H1 (cell line): ENCODE data around the gene CCDC38. TPM values are rescaled to one million over a fixed set of nuclear protein-coding genes. Genes with fewer than 3 reads are reported as not detected.

Experiments
- CTCF ChIA-PET: fragments of 300-600 bp; sonication (Branson Sonifier 250); formaldehyde crosslinking; loops from one replicate; lab custom pipeline; 2021; ENCODE audit not compliant: partially characterized antibody; lab: Charles Lee
- POLR2A ChIA-PET: fragments of 300-600 bp; sonication (Branson Sonifier 250); formaldehyde crosslinking; loops from one replicate; lab custom pipeline; 2021; ENCODE audit warnings: inconsistent platforms; ENCODE audit not compliant: partially characterized antibody; lab: Charles Lee
- DNase-seq, 2 experiments: peaks; one replicate each; pipeline versions ENCODE4 v3.0.0 to v3.0.0-alpha.2; 2010 to 2022; ENCODE audit warnings: low spot score in 2 of 2, low read depth in 1 of 2, mixed read lengths in 1 of 2
- FAIRE-seq: peaks from 2 replicates; lab custom pipeline; 2011; peaks lifted over from hg19 to GRCh38; lab: Jason Lieb, UNC
- H2AFZ ChIP-seq: 2 replicates; pipeline ENCODE4 v1.8.1; 2012; ENCODE audit warnings: low read length, inconsistent platforms
- H2AK5ac ChIP-seq: 2 replicates; pipeline ENCODE4 v1.6.1; 2013; ENCODE audit warnings: low read depth, low read length
- H2BK120ac ChIP-seq: replicated peaks from 2 replicates; pipeline ENCODE3; 2013; ENCODE audit warnings: low read depth, low read length, inconsistent platforms
- H2BK12ac ChIP-seq: 2 replicates; pipeline ENCODE4 v1.6.1; 2013; ENCODE audit warnings: low read depth, low read length
- H2BK15ac ChIP-seq: 2 replicates; pipeline ENCODE4 v1.6.1; 2013; ENCODE audit warnings: low read length
- H2BK20ac ChIP-seq: 2 replicates; pipeline ENCODE4 v1.6.1; 2013; ENCODE audit warnings: low read length
- H2BK5ac ChIP-seq: 2 replicates; pipeline ENCODE4 v1.6.1; 2013; ENCODE audit warnings: low read depth, low read length
- H3K14ac ChIP-seq: 2 replicates; pipeline ENCODE4 v1.6.1; 2013; ENCODE audit warnings: inconsistent platforms; ENCODE audit not compliant: insufficient read length
- H3K18ac ChIP-seq: 2 replicates; pipeline ENCODE4 v1.6.1; 2013; ENCODE audit warnings: low read length; ENCODE audit errors: extremely low read depth
- H3K23ac ChIP-seq: 2 replicates; pipeline ENCODE4 v1.6.1; 2013; ENCODE audit warnings: inconsistent platforms; ENCODE audit not compliant: insufficient read length
- H3K23me2 ChIP-seq: 2 replicates; pipeline ENCODE4 v1.6.1; 2013; ENCODE audit warnings: low read depth, low read length
- H3K27ac ChIP-seq: 2 replicates; pipeline ENCODE4 v1.6.1; 2011; ENCODE audit warnings: low read depth, low read length, inconsistent platforms
- H3K27me3 ChIP-seq, 4 experiments: replicated peaks in 1 of 4; 1 replicate in 1 of 4; 2 replicates in 3 of 4; pipeline versions ENCODE4 v1.6.1 to v1.8.1; 2011 to 2013; ENCODE audit warnings: low read length in 3 of 4, mild to moderate bottlenecking in 3 of 4, inconsistent platforms in 2 of 4, mixed read lengths in 2 of 4, moderate library complexity in 1 of 4; ENCODE audit not compliant: control insufficient read depth in 3 of 4, insufficient read depth in 3 of 4; ENCODE audit errors: extremely low read depth in 1 of 4
- H3K36me3 ChIP-seq, 4 experiments: 2 replicates each; pipeline versions ENCODE4 v1.6.1 to v1.8.1; 2011 to 2013; ENCODE audit warnings: mild to moderate bottlenecking in 4 of 4, low read length in 3 of 4, moderate library complexity in 2 of 4, control low read depth in 1 of 4, inconsistent platforms in 1 of 4; ENCODE audit not compliant: insufficient read depth in 4 of 4, control insufficient read depth in 2 of 4
- H3K4ac ChIP-seq: replicated peaks from 2 replicates; pipeline ENCODE3; 2013; ENCODE audit warnings: low read length, low read depth, mixed read lengths, inconsistent platforms; ENCODE audit not compliant: insufficient read length
- H3K4me1 ChIP-seq, 4 experiments: replicated peaks in 1 of 4; 1 replicate in 1 of 4; 2 replicates in 3 of 4; pipeline versions ENCODE4 v1.6.1 to v1.8.1; 2011 to 2013; ENCODE audit warnings: low read length in 3 of 4, inconsistent platforms in 2 of 4, mixed read lengths in 1 of 4; ENCODE audit not compliant: insufficient read depth in 4 of 4, control insufficient read depth in 3 of 4
- H3K4me2 ChIP-seq, 2 experiments: 2 replicates each; pipeline versions ENCODE4 v1.6.1 to v1.8.1; 2011 to 2013; ENCODE audit warnings: low read depth in 2 of 2, low read length in 2 of 2, control low read depth in 1 of 2, inconsistent platforms in 1 of 2, mild to moderate bottlenecking in 1 of 2; ENCODE audit not compliant: insufficient read depth in 1 of 2
- H3K4me3 ChIP-seq, 4 experiments: fragments of 200-600, 300-600 bp in 1 of 4; sonication (generic), shearing (Covaris generic), sonication (Bioruptor Twin) in 1 of 4; 2 replicates each; pipeline versions ENCODE4 v1.5.1 to v1.8.1; 2011 to 2016; ENCODE audit warnings: low read length in 4 of 4, low read depth in 3 of 4, control low read depth in 2 of 4, inconsistent platforms in 2 of 4, mild to moderate bottlenecking in 2 of 4, mixed read lengths in 1 of 4, moderate library complexity in 1 of 4; ENCODE audit not compliant: insufficient read depth in 2 of 4; ENCODE audit errors: extremely low read depth in 1 of 4
- H3K56ac ChIP-seq: replicated peaks from 2 replicates; pipeline ENCODE3; 2013; ENCODE audit warnings: low read depth, mild to moderate bottlenecking, mixed read lengths, low read length, inconsistent platforms; ENCODE audit not compliant: insufficient read length
- H3K79me1 ChIP-seq: 2 replicates; pipeline ENCODE4 v1.6.1; 2013; ENCODE audit warnings: low read depth, low read length, control low read depth
- H3K79me2 ChIP-seq, 2 experiments: 2 replicates each; pipeline versions ENCODE4 v1.6.1 to v1.8.1; 2012 to 2013; ENCODE audit warnings: low read length in 2 of 2, mild to moderate bottlenecking in 2 of 2, inconsistent platforms in 1 of 2; ENCODE audit not compliant: insufficient read depth in 2 of 2, control insufficient read depth in 1 of 2
- H3K9ac ChIP-seq, 4 experiments: replicated peaks in 1 of 4; 1 replicate in 1 of 4; 2 replicates in 3 of 4; pipeline versions ENCODE4 v1.6.1 to v1.8.1; 2011 to 2013; ENCODE audit warnings: low read depth in 3 of 4, low read length in 3 of 4, control low read depth in 2 of 4, mild to moderate bottlenecking in 2 of 4, moderate library complexity in 2 of 4, inconsistent platforms in 1 of 4; ENCODE audit errors: extremely low read depth in 1 of 4
- H3K9me3 ChIP-seq, 2 experiments: 2 replicates each; pipeline versions ENCODE4 v1.6.1 to v1.8.1; 2012 to 2013; ENCODE audit warnings: mild to moderate bottlenecking in 2 of 2, moderate library complexity in 2 of 2, control low read depth in 1 of 2, inconsistent platforms in 1 of 2, low read depth in 1 of 2, low read length in 1 of 2, mixed read lengths in 1 of 2; ENCODE audit not compliant: insufficient read depth in 2 of 2
- H4K20me1 ChIP-seq, 2 experiments: replicated peaks in 1 of 2; 2 replicates each; pipeline versions ENCODE3 to v1.8.1; 2011 to 2013; ENCODE audit warnings: inconsistent platforms in 2 of 2, low read length in 2 of 2, mild to moderate bottlenecking in 1 of 2; ENCODE audit not compliant: insufficient read depth in 2 of 2, control insufficient read depth in 1 of 2
- H4K5ac ChIP-seq: 2 replicates; pipeline ENCODE4 v1.6.1; 2013; ENCODE audit warnings: low read length, low read depth, mixed read lengths, inconsistent platforms; ENCODE audit not compliant: insufficient read length
- H4K8ac ChIP-seq: 2 replicates; pipeline ENCODE4 v1.8.0; 2013; ENCODE audit warnings: mild to moderate bottlenecking, moderate library complexity, low read length, inconsistent platforms; ENCODE audit not compliant: insufficient read depth; ENCODE audit errors: extremely low read depth
- H4K91ac ChIP-seq: replicated peaks from 2 replicates; pipeline ENCODE3; 2013; ENCODE audit warnings: low read length, mixed read lengths, inconsistent platforms; ENCODE audit not compliant: insufficient read length
- ASH2L ChIP-seq: fragments of 200-600, 300-600 bp; sonication (generic); IDR thresholded peaks from one replicate; pipeline ENCODE4 v1.7.1; 2017; ENCODE audit warnings: low read length
- BCL11A ChIP-seq, 2 experiments: IDR thresholded peaks; one replicate each; pipeline ENCODE4 v1.6.1; 2011; ENCODE audit warnings: low read depth in 2 of 2, low read length in 2 of 2, mild to moderate bottlenecking in 2 of 2
- CBX5 ChIP-seq: fragments of 300-800, 300-1000 bp; sonication (generic); IDR thresholded peaks from 2 replicates; pipeline ENCODE4 v1.7.1; 2016; ENCODE audit warnings: antibody characterized with exemption, low read length, low read depth
- FOSL1 ChIP-seq: IDR thresholded peaks from 2 replicates; pipeline ENCODE4 v1.6.1; 2011; ENCODE audit warnings: mild to moderate bottlenecking, low read depth, low read length, moderate library complexity; ENCODE audit not compliant: insufficient read depth
- POLR2AphosphoS5 ChIP-seq: IDR thresholded peaks from 2 replicates; pipeline ENCODE4 v1.6.1; 2011; ENCODE audit warnings: low read depth, low read length
- SP2 ChIP-seq: IDR thresholded peaks from 2 replicates; pipeline ENCODE4 v1.6.1; 2012; ENCODE audit warnings: mild to moderate bottlenecking, low read length, inconsistent platforms
- SUZ12 ChIP-seq: fragments of 200-600 bp; sonication (generic); IDR thresholded peaks from 2 replicates; pipeline ENCODE4 v1.6.1; 2012; ENCODE audit warnings: mild to moderate bottlenecking, inconsistent platforms, low read length, moderate library complexity, mixed read lengths
- TAF7 ChIP-seq: optimal IDR thresholded peaks from 2 replicates; pipeline ENCODE3; 2011; ENCODE audit warnings: low read depth, mild to moderate bottlenecking, inconsistent platforms, low read length, moderate library complexity, borderline replicate concordance
- WGBS, 2 experiments: shearing (Covaris generic) in 1 of 2; methylation state at CpG; one replicate each; pipeline versions ENCODE4 v1.1.6 to v1.1.7; 2013 to 2015; ENCODE audit warnings: low lambda C conversion rate in 2 of 2, mixed read lengths in 2 of 2, inconsistent platforms in 1 of 2, low coverage in 1 of 2, missing lambda C conversion rate in 1 of 2; ENCODE audit not compliant: insufficient replicate concordance in 2 of 2, insufficient coverage in 1 of 2, insufficient read length in 1 of 2; ENCODE audit errors: extremely low coverage in 1 of 2, missing lambda C conversion rate in 1 of 2; 5-methylcytosine and 5-hydroxymethylcytosine counted together
- polyA plus RNA-seq, 7 experiments: library from polyadenylated mRNA; depleted of rRNA in 3 of 7; stranded (reverse) in 5 of 7; unstranded in 2 of 7; fragments of >200 nt in 5 of 7; fragments of 200-250 nt in 2 of 7; gene quantifications; 1 replicate in 5 of 7; 2 replicates in 1 of 7; 4 replicates in 1 of 7; pipeline versions ENCODE4 v1.2.1 to v1.2.3, GENCODE V29; 2011 to 2013; ENCODE audit warnings: missing spikeins in 2 of 7, mixed read lengths in 2 of 7
- total RNA-seq: library from RNA; stranded (reverse); fragmentation: NEBNext Ultra II Directional; extraction: Animal tissue kit (Norgen Biotek cat#: 25700); gene quantifications from 2 replicates; pipeline ENCODE4 v1.2.1, GENCODE V29; 2021

Gene CCDC38
- total and polyA plus RNA-seq, 2 of the 8 experiments (the other 6 are each of a cell fraction or from before 2014, with no cell fraction given) = not detected

- ChIA-PET CTCF (no interaction called here), POLR2A (no interaction called here)
- no peak overlapping the region for H3K4me2 ChIP-seq
- H3K79me1 ChIP-seq = no peaks in the 10 kb centered on the region
- DNase-seq (no peak), FAIRE-seq (no peak)
- H3K79me2 ChIP-seq = no peaks in the 10 kb centered on the region
- no peak overlapping the region for H2AFZ ChIP-seq
- H3K4me1 ChIP-seq = peaks cover 0 to 8% (median 4%) of the 10 kb centered on the region in 4 experiments; a peak in 5 of 7 replicates
- H4K5ac ChIP-seq = no peak overlapping the region
- no peak overlapping the region for H2BK20ac ChIP-seq
- H4K20me1 ChIP-seq = no peaks in the 10 kb centered on the region
- H3K36me3 ChIP-seq = no peaks in the 10 kb centered on the region
- no peaks in the 10 kb centered on the region for H3K27me3 ChIP-seq
- H2AK5ac ChIP-seq = no peak overlapping the region
- H4K8ac ChIP-seq = no peak overlapping the region
- no peak overlapping the region for H3K27ac ChIP-seq
- TF ChIP-seq FOSL1 (no peak), ASH2L (no peak), BCL11A (IDR thresholded peaks at IDR 0.05; ENCODE audit: low read depth in 2 of 2, low read length in 2 of 2) (no peak), SUZ12 (no peak), POLR2AphosphoS5 (no peak), CBX5 (no peak), TAF7 (no peak), SP2 (no peak)
- no peak overlapping the region for H3K23ac ChIP-seq
- 96% methylated on average over 1 of the region's 1 CpG; no CpG with 5 or more reads in 1 of the 2 experiments for WGBS, 2 experiments
- no peak overlapping the region for H3K14ac ChIP-seq
- no peak overlapping the region for H3K4me3 ChIP-seq
- no peak overlapping the region for H4K91ac ChIP-seq
- H3K23me2 ChIP-seq = no peaks in the 10 kb centered on the region
- no peak overlapping the region for H3K56ac ChIP-seq
- H3K9ac ChIP-seq = no peak overlapping the region
- H3K18ac ChIP-seq = no peak overlapping the region
- no peak overlapping the region for H2BK120ac ChIP-seq
- no peak overlapping the region for H2BK5ac ChIP-seq
- no peak overlapping the region for H2BK12ac ChIP-seq
- no peaks in the 10 kb centered on the region for H3K9me3 ChIP-seq
- H2BK15ac ChIP-seq = no peak overlapping the region
- no peak overlapping the region for H3K4ac ChIP-seq
Observed at GRCh38 chr12:95984682-95985081, 42.3 kb upstream of the CCDC38 start.
